Adrenal gland (tissue), 12 donors: ENCODE results near the gene MYL3. TPM values are rescaled to one million over a fixed set of nuclear protein-coding genes. Genes with fewer than 3 reads are reported as not detected.

ENCODE experiments used
- DNase-seq, 7 donors: peaks; one replicate each; pipeline ENCODE4 v3.0.0-alpha.2; 2019 to 2020
- H3K27ac ChIP-seq, 5 donors: fragments of 200-600 bp; sonication (generic) in 4 of 5; 1 replicate in 3 of 5; 2 replicates in 2 of 5; pipeline versions ENCODE4 v1.5.1 to v1.8.0; 2016 to 2020; ENCODE audit warnings: mild to moderate bottlenecking in 1 of 5
- H3K27me3 ChIP-seq: fragments of 200-600 bp; 2 replicates; pipeline ENCODE4 v1.8.0; 2021
- H3K36me3 ChIP-seq, 2 donors: fragments of 200-600 bp; replicated peaks in 1 of 2; 1 replicate in 1 of 2; 2 replicates in 1 of 2; pipeline versions ENCODE4 v1.5.1 to v1.8.0; 2018 to 2022
- H3K4me1 ChIP-seq, 2 donors: fragments of 200-600 bp; replicated peaks in 1 of 2; 1 replicate in 1 of 2; 2 replicates in 1 of 2; pipeline versions ENCODE4 v1.5.1 to v1.8.0; 2018 to 2021
- H3K4me3 ChIP-seq, 4 donors: fragments of 200-600 bp; sonication (generic) in 3 of 4; one replicate each; pipeline ENCODE4 v1.5.1; 2016 to 2018
- H3K9me3 ChIP-seq, 3 donors: fragments of 200-600 bp; sonication (generic) in 1 of 3; replicated peaks in 1 of 3; 1 replicate in 2 of 3; 2 replicates in 1 of 3; pipeline versions ENCODE4 v1.5.1 to v1.8.0; 2016 to 2021
- CTCF ChIP-seq, 6 experiments: fragments of 450-650 bp in 4 of 6; fragments of 200-600 bp in 2 of 6; sonication (generic) in 1 of 6; IDR thresholded peaks; 1 replicate in 5 of 6; 2 replicates in 1 of 6; pipeline versions ENCODE4 v1.5.1 to v1.8.0; 2016 to 2021; ENCODE audit warnings: antibody characterized with exemption in 6 of 6, mild to moderate bottlenecking in 2 of 6, moderate library complexity in 1 of 6
- POLR2A ChIP-seq, 2 donors: fragments of 450-650 bp; IDR thresholded peaks; one replicate each; pipeline ENCODE4 v1.6.1; 2017; ENCODE audit warnings: antibody characterized with exemption in 2 of 2, mild to moderate bottlenecking in 2 of 2, moderate library complexity in 1 of 2
- WGBS, 4 donors: extraction: QIAGEN DNeasy Blood & Tissue Kit in 2 of 4; methylation state at CpG; one replicate each; pipeline versions ENCODE4 v1.1.5 to v1.1.7; 2013 to 2017; 5-methylcytosine and 5-hydroxymethylcytosine counted together
- intact Hi-C, 2 donors: fragments of 100-400 bp; cut with DNase I; formaldehyde crosslinking; loops; one replicate each; pipeline versions ENCODE4 v1.14.1 to v1.15.0; 2022 to 2023
- polyA plus RNA-seq, 3 donors: library from polyadenylated mRNA; stranded (reverse); fragments of 200-250 nt in 2 of 3; fragments of 350-450 nt in 1 of 3; fragmentation: Illumina TruSeq in 1 of 3; extraction: RNeasy Lipid Tissue Mini Kit (QIAGEN cat#74804) in 1 of 3; gene quantifications; one replicate each; pipeline ENCODE4 v1.2.3, GENCODE V29; 2013 to 2014
- total RNA-seq, 9 donors: library from RNA; depleted of rRNA in 4 of 9; stranded (reverse); fragments of >200 nt in 4 of 9; fragments of 120-200 nt in 1 of 9; fragmentation: NEBNext Ultra II Directional in 1 of 9; extraction: Animal tissue kit (Norgen Biotek cat#: 25700) in 1 of 9; gene quantifications; one replicate each; pipeline versions ENCODE4 v1.1.0 to v1.2.4, GENCODE V29; 2013 to 2023
- donor health status: healthy with polysubstance abuse.
- donor health status: Bipolar disorder and iron deficiency.
- donor health status: DM: yes; HTN: yes; CAD: no.
- donor health status: DM: no; HTN: no; CAD: no.
- donor health status: DM: no; HTN: no; CAD: no.
- donor health status: DM: yes; HTN: yes; CAD: no.

MYL3 gene
- total and polyA plus RNA-seq, 12 donors, result 1.4 to 12.7 (median 4.6) TPM; not detected in 1

GRCh38 chr3:46853441-46854415, 9.5 kb downstream of the MYL3 start:
- Histone ChIP-seq H3K36me3 (no peaks in the 10 kb centered on the region), H3K4me1 (no peaks in the 10 kb centered on the region), H3K27me3 (no peaks in the 10 kb centered on the region), H3K9me3 (no peaks in the 10 kb centered on the region), H3K27ac (no peak overlapping the region), H3K4me3 (no peak overlapping the region)
- WGBS, 4 donors, result 60 to 88% (median 80%) methylated on average over 8 to 15 of the region's 15 CpGs
- intact Hi-C loops, result no loop called here
- TF ChIP-seq POLR2A (IDR thresholded peaks at IDR 0.05) (no peak), CTCF (IDR thresholded peaks at IDR 0.05) (no peak)
- DNase-seq, result peak in 4 of 7 donors; percentile 4 to 17 (median 9)

- peak in 3 of 7 donors; percentile 4 to 17 (median 7) for DNase-seq
- Histone ChIP-seq H3K27ac (no peak overlapping the region), H3K27me3 (no peaks in the 10 kb centered on the region), H3K4me3 (no peak overlapping the region), H3K9me3 (no peaks in the 10 kb centered on the region), H3K4me1 (no peaks in the 10 kb centered on the region), H3K36me3 (no peaks in the 10 kb centered on the region)
- 89 to 100% (median 95%) methylated on average over 1 to 2 of the region's 2 CpGs for WGBS, 4 donors
- intact Hi-C loops, result no loop called here
- TF ChIP-seq POLR2A (IDR thresholded peaks at IDR 0.05) (no peak), CTCF (IDR thresholded peaks at IDR 0.05) (no peak)
Observed at GRCh38 chr3:46852839-46853355, 10.3 kb downstream of the MYL3 start.

GRCh38 chr3:46852334-46852720, 10.9 kb downstream of the MYL3 start:
- no peak for TF ChIP-seq CTCF (IDR thresholded peaks at IDR 0.05)
- no peak for TF ChIP-seq POLR2A (IDR thresholded peaks at IDR 0.05)
- Histone ChIP-seq H3K9me3 (no peaks in the 10 kb centered on the region), H3K36me3 (no peaks in the 10 kb centered on the region), H3K27me3 (no peaks in the 10 kb centered on the region), H3K4me3 (no peak overlapping the region), H3K4me1 (no peaks in the 10 kb centered on the region), H3K27ac (no peak overlapping the region)
- peak in 1 of 7 donors; percentile 3 for DNase-seq
- intact Hi-C loops, result no loop called here
- 93 to 98% (median 95%) methylated on average over 9 of the region's 9 CpGs for WGBS, 4 donors
